RKO (cell line): Measurements from ENCODE around the gene ARHGEF28.

Source experiments
- DNase-seq: peaks from one replicate; pipeline ENCODE4 v3.0.0-alpha.2; 2016; ENCODE audit warnings: low spot score

Gene ARHGEF28

GRCh38 chr5:73815631-73816030, 189.6 kb downstream of the ARHGEF28 start:
- DNase-seq, result no peak

GRCh38 chr5:73816656-73817420, 190.8 kb downstream of the ARHGEF28 start:
- DNase-seq, result no peak

GRCh38 chr5:73818357-73818756, 192.4 kb downstream of the ARHGEF28 start:
- no peak for DNase-seq

- no peak for DNase-seq
Measured at GRCh38 chr5:73820326-73820725, 194.3 kb downstream of the ARHGEF28 start.

- no peak for DNase-seq
Measured at GRCh38 chr5:73821003-73821402, 195.0 kb downstream of the ARHGEF28 start.

- no peak for DNase-seq
Measured at GRCh38 chr5:73822278-73822988, 196.4 kb downstream of the ARHGEF28 start.

GRCh38 chr5:73822989-73823339, 197.0 kb downstream of the ARHGEF28 start:
- no peak for DNase-seq

- no peak for DNase-seq
Measured at GRCh38 chr5:73823508-73823925, 197.5 kb downstream of the ARHGEF28 start.

- no peak for DNase-seq
Measured at GRCh38 chr5:73825199-73825598, 199.2 kb downstream of the ARHGEF28 start.

- DNase-seq, result no peak
Measured at GRCh38 chr5:73825736-73826135, 199.7 kb downstream of the ARHGEF28 start.

- no peak for DNase-seq
Measured at GRCh38 chr5:73826301-73827105, 200.5 kb downstream of the ARHGEF28 start.

- no peak for DNase-seq
Measured at GRCh38 chr5:73827106-73827450, 201.1 kb downstream of the ARHGEF28 start.

GRCh38 chr5:73828465-73828864, 202.5 kb downstream of the ARHGEF28 start:
- DNase-seq, result no peak

GRCh38 chr5:73830646-73831045, 204.7 kb downstream of the ARHGEF28 start:
- no peak for DNase-seq

- DNase-seq, result no peak
Measured at GRCh38 chr5:73831066-73831465, 205.1 kb downstream of the ARHGEF28 start.

- no peak for DNase-seq
Measured at GRCh38 chr5:73834693-73835092, 208.7 kb downstream of the ARHGEF28 start.

GRCh38 chr5:73835726-73836125, 209.7 kb downstream of the ARHGEF28 start:
- no peak for DNase-seq

GRCh38 chr5:73836607-73837006, 210.6 kb downstream of the ARHGEF28 start:
- no peak for DNase-seq

- DNase-seq, result no peak
Measured at GRCh38 chr5:73838901-73839300, 212.9 kb downstream of the ARHGEF28 start.

- DNase-seq, result no peak
Measured at GRCh38 chr5:73841641-73842040, 215.6 kb downstream of the ARHGEF28 start.

- DNase-seq, result no peak
Measured at GRCh38 chr5:73844165-73844564, 218.2 kb downstream of the ARHGEF28 start.

GRCh38 chr5:73851471-73852181, 225.6 kb downstream of the ARHGEF28 start:
- DNase-seq, result no peak
